Pancreas (tissue), 10 donors: Measurements from ENCODE around the gene ARHGDIB. TPM values are rescaled to one million over a fixed set of nuclear protein-coding genes. Genes with fewer than 3 reads are reported as not detected.

Experiments used
- ATAC-seq, 4 donors: fragments of 200-7000 bp; cut with Tn5 transposase; one replicate each; pipeline versions ENCODE4 v1.8.0 to v1.9.1; 2020; ENCODE audit warnings: mild to moderate bottlenecking in 4 of 4, moderate library complexity in 4 of 4
- DNase-seq, 6 donors: peaks; one replicate each; pipeline ENCODE4 v3.0.0-alpha.2; 2020
- FAIRE-seq: peaks from 2 replicates; lab custom pipeline; 2012; peaks lifted over from hg19 to GRCh38; lab: Jason Lieb, UNC
- H3K27ac ChIP-seq, 4 donors: fragments of 200-600 bp; sonication (generic); 1 replicate in 3 of 4; 2 replicates in 1 of 4; pipeline versions ENCODE4 v1.5.0 to v1.8.0; 2020
- H3K27me3 ChIP-seq, 4 donors: fragments of 200-600 bp; one replicate each; pipeline ENCODE4 v1.8.0; 2021
- H3K36me3 ChIP-seq, 3 donors: fragments of 200-600 bp; sonication (generic) in 1 of 3; one replicate each; pipeline versions ENCODE4 v1.5.0 to v1.8.0; 2020 to 2021
- H3K4me1 ChIP-seq, 3 donors: fragments of 200-600 bp; one replicate each; pipeline ENCODE4 v1.8.0; 2021
- H3K4me3 ChIP-seq, 4 donors: fragments of 200-600 bp; sonication (generic) in 2 of 4; one replicate each; pipeline versions ENCODE4 v1.5.0 to v1.8.0; 2020 to 2021
- H3K9me3 ChIP-seq, 4 donors: fragments of 200-600 bp; one replicate each; pipeline ENCODE4 v1.8.0; 2021
- CTCF ChIP-seq, 4 donors: fragments of 200-600 bp; sonication (generic) in 3 of 4; IDR thresholded peaks; one replicate each; pipeline versions ENCODE4 v1.5.0 to v1.8.0; 2021; ENCODE audit warnings: antibody characterized with exemption in 4 of 4
- WGBS, 2 donors: extraction: QIAGEN DNeasy Blood & Tissue Kit; methylation state at CpG; one replicate each; pipeline ENCODE4 v1.1.7; 2013; 5-methylcytosine and 5-hydroxymethylcytosine counted together
- intact Hi-C, 3 donors: fragments of 100-400 bp; cut with DNase I; formaldehyde crosslinking; loops; one replicate each; pipeline versions ENCODE4 v1.11.1 to v1.14.2; 2022
- polyA plus RNA-seq, 2 donors: library from polyadenylated mRNA; stranded (reverse); fragments of 200-250 nt; gene quantifications; one replicate each; pipeline ENCODE4 v1.2.3, GENCODE V29; 2013
- total RNA-seq, 6 donors: library from RNA; stranded (reverse); fragmentation: NEBNext Ultra II Directional in 4 of 6; extraction: Animal tissue kit (Norgen Biotek cat#: 25700) in 4 of 6; gene quantifications; one replicate each; pipeline versions ENCODE4 v1.2.1 to v1.2.4, GENCODE V29; 2021 to 2023
- donor health status: healthy with polysubstance abuse.
- donor health status: DM: no; HTN: no; CAD: no; lungs with moderate emphysema.
- donor health status: DM: no; HTN: no; CAD: no.
- donor health status: control.
- donor health status: control.
- donor health status: Bipolar disorder and iron deficiency.
- donor health status: DM: yes; HTN: yes; CAD: no.
- donor health status: DM: no; HTN: no; CAD: no.
- donor health status: DM: no; HTN: no; CAD: no.
- donor health status: DM: yes; HTN: yes; CAD: no.

ARHGDIB gene
- total and polyA plus RNA-seq, 8 donors, result 5.8 to 54.8 (median 23.4) TPM

GRCh38 chr12:14936224-14936861 is 25.1 kb downstream of the ARHGDIB start:
- no peaks in the 10 kb centered on the region for H3K9me3 ChIP-seq
- FAIRE-seq (no peak), DNase-seq (peak in 3 of 6 donors; percentile 40 to 66 (median 49)), ATAC-seq (peak; percentile 22 to 57 (median 46))
- H3K27ac ChIP-seq, result peak overlapping the region in 2 of 4 donors; percentile 93 to 95
- WGBS, 2 donors, result 39 to 42% methylated on average over 6 of the region's 6 CpGs
- H3K4me3 ChIP-seq, result peak overlapping the region in 1 of 4 donors; percentile 36
- peaks cover 23 to 53% (median 40%) of the 10 kb centered on the region in 3 donors for H3K4me1 ChIP-seq
- peak in 1 of 4 donors; percentile 26 for TF ChIP-seq CTCF (IDR thresholded peaks at IDR 0.05)
- H3K27me3 ChIP-seq, result no peaks in the 10 kb centered on the region
- intact Hi-C loops, result no loop called here
- H3K36me3 ChIP-seq, result no peaks in the 10 kb centered on the region

- DNase-seq (peak in 3 of 6 donors; percentile 39 to 62 (median 59)), FAIRE-seq (peak; percentile 45), ATAC-seq (peak; percentile 51 to 78 (median 70))
- Histone ChIP-seq H3K27ac (peak overlapping the region; percentile 10 to 95 (median 80)), H3K4me1 (peaks cover 26 to 64% (median 53%) of the 10 kb centered on the region in 3 donors), H3K4me3 (peak overlapping the region in 2 of 4 donors; percentile 13 to 34), H3K9me3 (no peaks in the 10 kb centered on the region), H3K36me3 (no peaks in the 10 kb centered on the region), H3K27me3 (no peaks in the 10 kb centered on the region)
- TF ChIP-seq CTCF (IDR thresholded peaks at IDR 0.05), result no peak
- WGBS, 2 donors, result 7 to 11% methylated on average over 4 of the region's 4 CpGs
- intact Hi-C loops, result no loop called here
Measured at GRCh38 chr12:14935031-14935430, 26.4 kb downstream of the ARHGDIB start.

- ATAC-seq (peak in 1 of 4 donors; percentile 2), DNase-seq (no peak), FAIRE-seq (no peak)
- H3K27ac ChIP-seq, result peak overlapping the region in 3 of 4 donors; percentile 17 to 95 (median 93)
- no peak for TF ChIP-seq CTCF (IDR thresholded peaks at IDR 0.05)
- peaks cover 29 to 64% (median 55%) of the 10 kb centered on the region in 3 donors for H3K4me1 ChIP-seq
- intact Hi-C loops, result no loop called here
- H3K36me3 ChIP-seq, result no peaks in the 10 kb centered on the region
- 24 to 31% methylated on average over 2 of the region's 2 CpGs for WGBS, 2 donors
- peak overlapping the region in 3 of 4 donors; percentile 10 to 34 (median 13) for H3K4me3 ChIP-seq
- no peaks in the 10 kb centered on the region for H3K27me3 ChIP-seq
- H3K9me3 ChIP-seq, result no peaks in the 10 kb centered on the region
Measured at GRCh38 chr12:14934511-14934910, 26.9 kb downstream of the ARHGDIB start.

GRCh38 chr12:14931791-14932560 is 29.4 kb downstream of the ARHGDIB start:
- no peak for ATAC-seq
- Histone ChIP-seq H3K4me3 (peak overlapping the region in 2 of 4 donors; percentile 5 to 34), H3K9me3 (no peaks in the 10 kb centered on the region), H3K4me1 (peaks cover 35 to 72% (median 64%) of the 10 kb centered on the region in 3 donors), H3K27ac (peak overlapping the region in 2 of 4 donors; percentile 93 to 95), H3K27me3 (no peaks in the 10 kb centered on the region), H3K36me3 (no peaks in the 10 kb centered on the region)
- intact Hi-C loops, result no loop called here
- WGBS, 2 donors, result 52 to 71% methylated on average over 7 of the region's 7 CpGs
- no peak for DNase-seq
- FAIRE-seq, result no peak
- TF ChIP-seq CTCF (IDR thresholded peaks at IDR 0.05), result no peak
